HepG2 (cell line): Measurements from ENCODE around the gene CDC42EP4. TPM values are rescaled to one million over a fixed set of nuclear protein-coding genes. Genes with fewer than 3 reads are reported as not detected.

Source experiments
- ADNP ChIP-seq: sonication (generic); formaldehyde crosslinking; IDR thresholded peaks from 2 replicates; pipeline ENCODE4 v1.4.0; 2020; ENCODE audit warnings: missing genetic modification reagents
- ATF5 ChIP-seq: sonication (generic); formaldehyde crosslinking; IDR thresholded peaks from 2 replicates; pipeline ENCODE4 v1.4.0; 2020; ENCODE audit warnings: mild to moderate bottlenecking, low read depth, missing genetic modification reagents
- CBX2 ChIP-seq, 2 experiments: fragments of 200-600 bp in 1 of 2; sonication (generic); formaldehyde crosslinking in 1 of 2; IDR thresholded peaks; 2 replicates each; pipeline versions ENCODE4 v1.7.0 to v1.8.1; 2018 to 2022; ENCODE audit warnings: low read depth in 2 of 2, low read length in 1 of 2, mild to moderate bottlenecking in 1 of 2, missing genetic modification reagents in 1 of 2
- ETV5 ChIP-seq: IDR thresholded peaks from 2 replicates; pipeline ENCODE4 v1.6.1; 2018; ENCODE audit warnings: missing biosample characterization, missing genetic modification reagents, inconsistent platforms, borderline replicate concordance
- FOXA1 ChIP-seq, 2 experiments: fragments of 450-650 bp in 1 of 2; sonication (generic) in 1 of 2; formaldehyde crosslinking in 1 of 2; IDR thresholded peaks; 2 replicates each; pipeline versions ENCODE4 v1.4.0 to v1.6.1; 2016 to 2020; ENCODE audit warnings: missing genetic modification reagents in 1 of 2
- HOXA9 ChIP-seq: sonication (generic); formaldehyde crosslinking; IDR thresholded peaks from 2 replicates; pipeline ENCODE4 v1.8.1; 2022; ENCODE audit warnings: missing genetic modification reagents, mild to moderate bottlenecking, moderate library complexity, borderline replicate concordance
- IRF9 ChIP-seq: sonication (generic); formaldehyde crosslinking; IDR thresholded peaks from 2 replicates; pipeline ENCODE4 v1.8.0; 2022; ENCODE audit warnings: missing genetic modification reagents, mild to moderate bottlenecking, borderline replicate concordance
- JARID2 ChIP-seq: sonication (generic); formaldehyde crosslinking; IDR thresholded peaks from 2 replicates; pipeline ENCODE4 v1.8.1; 2023; ENCODE audit warnings: missing genetic modification reagents, inconsistent platforms; ENCODE audit not compliant: insufficient replicate concordance
- KMT2B ChIP-seq: IDR thresholded peaks from 2 replicates; pipeline ENCODE4 v1.6.1; 2016; ENCODE audit warnings: missing genetic modification reagents, missing compliant biosample characterization
- LRRFIP1 ChIP-seq: sonication (generic); formaldehyde crosslinking; conservative IDR thresholded peaks from 2 replicates; pipeline ENCODE4 v1.4.0; 2020; ENCODE audit warnings: missing genetic modification reagents
- MATR3 ChIP-seq: sonication (generic); formaldehyde crosslinking; IDR thresholded peaks from 2 replicates; pipeline ENCODE4 v1.4.0; 2020; ENCODE audit warnings: missing genetic modification reagents
- NFYC ChIP-seq: IDR thresholded peaks from 2 replicates; pipeline ENCODE4 v1.6.1; 2016; ENCODE audit warnings: missing genetic modification reagents, missing compliant biosample characterization
- PAX8 ChIP-seq: sonication (generic); formaldehyde crosslinking; IDR thresholded peaks from 2 replicates; pipeline ENCODE4 v1.8.0; 2022; ENCODE audit warnings: mild to moderate bottlenecking, missing genetic modification reagents, borderline replicate concordance
- SMARCC2 ChIP-seq: fragments of 450-650 bp; IDR thresholded peaks from 2 replicates; pipeline ENCODE4 v1.6.1; 2017; ENCODE audit warnings: antibody characterized with exemption, mild to moderate bottlenecking
- SNAI1 ChIP-seq: sonication (generic); formaldehyde crosslinking; IDR thresholded peaks from 2 replicates; pipeline ENCODE4 v1.5.0; 2020; ENCODE audit warnings: mild to moderate bottlenecking, missing genetic modification reagents, borderline replicate concordance
- TOPORS ChIP-seq: sonication (generic); formaldehyde crosslinking; IDR thresholded peaks from 2 replicates; pipeline ENCODE4 v1.8.0; 2023; ENCODE audit warnings: mild to moderate bottlenecking, missing genetic modification reagents
- ZHX1 ChIP-seq: sonication (generic); formaldehyde crosslinking; IDR thresholded peaks from 2 replicates; pipeline ENCODE4 v1.8.1; 2022; ENCODE audit warnings: low read depth, mild to moderate bottlenecking, missing genetic modification reagents
- ZNF224 ChIP-seq: sonication (generic); formaldehyde crosslinking; IDR thresholded peaks from 2 replicates; pipeline ENCODE4 v1.5.0; 2020; ENCODE audit warnings: mild to moderate bottlenecking, missing genetic modification reagents
- ZNF256 ChIP-seq: sonication (generic); formaldehyde crosslinking; conservative IDR thresholded peaks from 2 replicates; pipeline ENCODE4 v1.4.0; 2020; ENCODE audit warnings: missing genetic modification reagents
- ZNF530 ChIP-seq: sonication (generic); formaldehyde crosslinking; IDR thresholded peaks from 2 replicates; pipeline ENCODE4 v1.5.0; 2020; ENCODE audit warnings: low read depth, mild to moderate bottlenecking, missing genetic modification reagents
- ZNF572 ChIP-seq: sonication (generic); formaldehyde crosslinking; IDR thresholded peaks from 2 replicates; pipeline ENCODE4 v1.5.1; 2020; ENCODE audit warnings: mild to moderate bottlenecking, missing genetic modification reagents
- ZNF768 ChIP-seq: sonication (generic); formaldehyde crosslinking; IDR thresholded peaks from 2 replicates; pipeline ENCODE4 v1.4.0; 2020; ENCODE audit warnings: missing genetic modification reagents
- polyA plus RNA-seq, 8 experiments: library from polyadenylated mRNA; depleted of rRNA in 3 of 8; stranded (reverse) in 7 of 8; unstranded in 1 of 8; fragments of >200 nt; fragmentation: Illumina TruSeq in 4 of 8; extraction: Trizol in 4 of 8; gene quantifications; 2 replicates each; pipeline versions ENCODE4 v1.2.1 to v1.2.3, GENCODE V29; 2011 to 2016; ENCODE audit warnings: low read depth in 4 of 8, missing spikeins in 1 of 8, mixed read lengths in 1 of 8; ENCODE audit not compliant: insufficient read depth in 1 of 8
- total RNA-seq, 5 experiments: library from RNA; depleted of rRNA; stranded (reverse); fragments of >200 nt; fragmentation: Illumina TruSeq; extraction: Trizol; gene quantifications; 2 replicates each; pipeline ENCODE4 v1.2.3, GENCODE V29; 2016; ENCODE audit warnings: low read depth in 1 of 5

Gene CDC42EP4
- total and polyA plus RNA-seq, 2 of the 13 experiments (the other 11 are each of a cell fraction or from before 2014, with no cell fraction given) = 19.0 to 54.0 TPM

DNA sequence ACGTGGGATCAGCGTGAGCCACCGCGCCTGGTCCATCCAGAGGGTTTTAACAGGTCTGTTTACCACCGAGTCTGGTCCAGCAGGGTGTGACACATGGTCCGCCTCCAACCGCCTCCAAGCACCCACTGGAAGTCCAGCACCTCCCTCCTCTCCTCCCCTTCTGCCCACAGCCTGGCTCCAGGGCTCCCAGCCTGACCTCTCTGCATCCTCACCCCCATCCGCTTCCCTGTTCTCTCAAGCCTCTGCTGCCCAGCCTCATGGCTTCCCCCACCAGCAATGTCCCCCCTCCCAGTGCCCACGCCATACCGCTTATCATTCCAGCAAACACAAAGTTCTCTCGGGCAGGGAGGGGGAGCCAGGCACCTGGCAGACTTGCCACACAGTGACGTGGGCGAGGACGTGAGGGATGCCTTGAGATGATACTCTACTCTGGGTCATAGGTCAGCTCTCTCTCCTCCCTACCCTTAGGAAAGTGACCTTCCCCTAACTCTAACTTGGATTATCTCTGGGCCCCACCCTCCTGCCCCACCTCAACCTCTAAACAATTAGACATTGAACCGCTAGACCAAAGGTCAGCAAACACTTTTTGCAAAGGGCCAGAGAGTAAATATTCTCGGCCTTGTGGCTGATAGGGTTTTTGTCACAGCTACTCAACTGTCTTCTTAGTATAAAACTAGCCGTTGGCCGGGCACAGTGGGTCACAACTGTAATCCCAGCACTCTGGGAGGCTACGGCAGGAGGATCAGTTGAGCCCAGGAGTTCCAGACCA lies 23.1 kb downstream of the CDC42EP4 start (continued):
- TF ChIP-seq LRRFIP1 (CRISPR knock-in tag) = no peak
- TF ChIP-seq FOXA1 (IDR thresholded peaks at IDR 0.05) = no peak
- peak; percentile 73 for TF ChIP-seq FOXA1 (CRISPR knock-in tag; IDR thresholded peaks at IDR 0.05)
- TF ChIP-seq ZNF572 (CRISPR knock-in tag) = peak; percentile 90
- peak; percentile 80 for TF ChIP-seq ADNP (CRISPR knock-in tag)
- peak; percentile 86; the same call in 1 of the 2 replicates for TF ChIP-seq IRF9
- no peak; the same call in 1 of the 2 replicates for TF ChIP-seq TOPORS (CRISPR knock-in tag)
- TF ChIP-seq CBX2 (IDR thresholded peaks at IDR 0.05; ENCODE audit: low read depth, low read length) = no peak
- no peak for TF ChIP-seq CBX2 (CRISPR knock-in tag; IDR thresholded peaks at IDR 0.05; ENCODE audit: low read depth)
- TF ChIP-seq JARID2 = no peak
- TF ChIP-seq ATF5 = no peak
- no peak for TF ChIP-seq ZNF224 (CRISPR knock-in tag)
- TF ChIP-seq ZNF768 (CRISPR knock-in tag) = peak; percentile 73; the same call in 1 of the 2 replicates
- peak; percentile 30; the same call in 1 of the 2 replicates for TF ChIP-seq ETV5 (CRISPR knock-in tag)
- peak; percentile 82; the same call in 1 of the 2 replicates for TF ChIP-seq HOXA9 (CRISPR knock-in tag)
- TF ChIP-seq SMARCC2 = no peak
- peak; percentile 95 for TF ChIP-seq ZHX1 (CRISPR knock-in tag)
- TF ChIP-seq SNAI1 (CRISPR knock-in tag) = no peak
- no peak for TF ChIP-seq PAX8 (CRISPR knock-in tag)
- TF ChIP-seq NFYC (CRISPR knock-in tag) = peak; percentile 37; the same call in 1 of the 2 replicates
- TF ChIP-seq MATR3 (CRISPR knock-in tag) = no peak
- TF ChIP-seq ZNF256 (CRISPR knock-in tag) = no peak
- TF ChIP-seq KMT2B = peak; percentile 41; the same call in 1 of the 2 replicates
- no peak for TF ChIP-seq ZNF530 (CRISPR knock-in tag)
